AG09309 (cell line): ENCODE results near the gene PLIN4.
"Not testable (repeated sequence)": the region's sequence is repeated elsewhere in the genome, so short reads cannot be mapped to it uniquely, and the experiment has no call there.

Experiments
- DNase-seq: peaks from one replicate; pipeline ENCODE4 v3.0.0-alpha.2; 2010; ENCODE audit warnings: low read depth
- H3K4me3 ChIP-seq: 2 replicates; pipeline ENCODE4 v1.5.1; 2011; ENCODE audit warnings: mild to moderate bottlenecking, low read depth, low read length, moderate library complexity; ENCODE audit not compliant: control insufficient read depth
- TF ChIP-seq, protein P1 (sequence below): IDR thresholded peaks from 2 replicates; pipeline ENCODE4 v1.5.1; 2011; ENCODE audit warnings: mild to moderate bottlenecking, low read depth, low read length, inconsistent platforms; ENCODE audit not compliant: insufficient read depth, control insufficient read depth; ENCODE audit errors: missing control alignments

Gene PLIN4, protein sequence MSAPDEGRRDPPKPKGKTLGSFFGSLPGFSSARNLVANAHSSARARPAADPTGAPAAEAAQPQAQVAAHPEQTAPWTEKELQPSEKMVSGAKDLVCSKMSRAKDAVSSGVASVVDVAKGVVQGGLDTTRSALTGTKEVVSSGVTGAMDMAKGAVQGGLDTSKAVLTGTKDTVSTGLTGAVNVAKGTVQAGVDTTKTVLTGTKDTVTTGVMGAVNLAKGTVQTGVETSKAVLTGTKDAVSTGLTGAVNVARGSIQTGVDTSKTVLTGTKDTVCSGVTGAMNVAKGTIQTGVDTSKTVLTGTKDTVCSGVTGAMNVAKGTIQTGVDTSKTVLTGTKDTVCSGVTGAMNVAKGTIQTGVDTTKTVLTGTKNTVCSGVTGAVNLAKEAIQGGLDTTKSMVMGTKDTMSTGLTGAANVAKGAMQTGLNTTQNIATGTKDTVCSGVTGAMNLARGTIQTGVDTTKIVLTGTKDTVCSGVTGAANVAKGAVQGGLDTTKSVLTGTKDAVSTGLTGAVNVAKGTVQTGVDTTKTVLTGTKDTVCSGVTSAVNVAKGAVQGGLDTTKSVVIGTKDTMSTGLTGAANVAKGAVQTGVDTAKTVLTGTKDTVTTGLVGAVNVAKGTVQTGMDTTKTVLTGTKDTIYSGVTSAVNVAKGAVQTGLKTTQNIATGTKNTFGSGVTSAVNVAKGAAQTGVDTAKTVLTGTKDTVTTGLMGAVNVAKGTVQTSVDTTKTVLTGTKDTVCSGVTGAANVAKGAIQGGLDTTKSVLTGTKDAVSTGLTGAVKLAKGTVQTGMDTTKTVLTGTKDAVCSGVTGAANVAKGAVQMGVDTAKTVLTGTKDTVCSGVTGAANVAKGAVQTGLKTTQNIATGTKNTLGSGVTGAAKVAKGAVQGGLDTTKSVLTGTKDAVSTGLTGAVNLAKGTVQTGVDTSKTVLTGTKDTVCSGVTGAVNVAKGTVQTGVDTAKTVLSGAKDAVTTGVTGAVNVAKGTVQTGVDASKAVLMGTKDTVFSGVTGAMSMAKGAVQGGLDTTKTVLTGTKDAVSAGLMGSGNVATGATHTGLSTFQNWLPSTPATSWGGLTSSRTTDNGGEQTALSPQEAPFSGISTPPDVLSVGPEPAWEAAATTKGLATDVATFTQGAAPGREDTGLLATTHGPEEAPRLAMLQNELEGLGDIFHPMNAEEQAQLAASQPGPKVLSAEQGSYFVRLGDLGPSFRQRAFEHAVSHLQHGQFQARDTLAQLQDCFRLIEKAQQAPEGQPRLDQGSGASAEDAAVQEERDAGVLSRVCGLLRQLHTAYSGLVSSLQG (N-terminal part only)

GRCh38 chr19:4518345-4519171 is at the start of gene PLIN4:
Gene PLIN4, minus strand, starts transcription at chr19:4518486. Its CDS starts 214 bp downstream, at chr19:4518272.
- TF ChIP-seq, protein P1, sequence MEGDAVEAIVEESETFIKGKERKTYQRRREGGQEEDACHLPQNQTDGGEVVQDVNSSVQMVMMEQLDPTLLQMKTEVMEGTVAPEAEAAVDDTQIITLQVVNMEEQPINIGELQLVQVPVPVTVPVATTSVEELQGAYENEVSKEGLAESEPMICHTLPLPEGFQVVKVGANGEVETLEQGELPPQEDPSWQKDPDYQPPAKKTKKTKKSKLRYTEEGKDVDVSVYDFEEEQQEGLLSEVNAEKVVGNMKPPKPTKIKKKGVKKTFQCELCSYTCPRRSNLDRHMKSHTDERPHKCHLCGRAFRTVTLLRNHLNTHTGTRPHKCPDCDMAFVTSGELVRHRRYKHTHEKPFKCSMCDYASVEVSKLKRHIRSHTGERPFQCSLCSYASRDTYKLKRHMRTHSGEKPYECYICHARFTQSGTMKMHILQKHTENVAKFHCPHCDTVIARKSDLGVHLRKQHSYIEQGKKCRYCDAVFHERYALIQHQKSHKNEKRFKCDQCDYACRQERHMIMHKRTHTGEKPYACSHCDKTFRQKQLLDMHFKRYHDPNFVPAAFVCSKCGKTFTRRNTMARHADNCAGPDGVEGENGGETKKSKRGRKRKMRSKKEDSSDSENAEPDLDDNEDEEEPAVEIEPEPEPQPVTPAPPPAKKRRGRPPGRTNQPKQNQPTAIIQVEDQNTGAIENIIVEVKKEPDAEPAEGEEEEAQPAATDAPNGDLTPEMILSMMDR = no peak
- H3K4me3 ChIP-seq = no peak within 1 kb of the TSS
- DNase-seq = no peak

- TF ChIP-seq, protein P1 = peak; percentile 90
- no peak overlapping the region for H3K4me3 ChIP-seq
- DNase-seq = no peak
Measured at GRCh38 chr19:4567584-4568071, 49.3 kb upstream of the PLIN4 start.

DNA sequence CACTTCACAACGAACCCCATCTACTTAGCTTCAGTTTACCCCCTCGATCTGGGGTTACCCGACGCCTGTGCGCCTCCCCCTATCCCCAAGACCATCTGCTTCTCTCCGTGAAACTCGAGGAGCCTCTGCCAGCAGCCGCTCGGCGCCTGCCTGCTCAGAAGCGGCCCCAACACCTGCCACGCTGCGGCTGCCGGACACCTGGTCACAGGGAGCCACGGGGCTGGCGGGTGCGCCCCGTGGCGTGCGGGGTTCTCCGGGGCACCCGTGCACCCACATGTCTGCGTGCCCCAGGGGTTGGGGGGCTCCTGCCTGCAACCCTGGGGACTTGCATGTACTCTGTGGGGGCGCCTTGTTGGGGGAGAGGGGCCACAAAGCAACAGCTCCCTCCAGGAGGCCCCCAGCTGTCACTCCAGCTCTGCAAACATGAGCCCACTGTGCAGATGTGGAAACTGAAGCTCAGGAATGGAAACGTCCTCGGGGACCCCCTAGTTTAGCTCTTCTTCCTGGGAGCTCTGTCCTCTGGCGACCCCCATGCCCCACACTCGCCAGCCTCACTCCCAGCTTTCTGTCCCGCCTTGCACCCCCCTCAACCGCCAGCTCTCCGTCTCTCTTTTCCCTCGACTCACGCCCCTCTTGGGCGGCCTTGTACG is 48.2 kb upstream of the PLIN4 start:
- DNase-seq = no peak
- H3K4me3 ChIP-seq = no peak overlapping the region
- TF ChIP-seq, protein P1 = no peak

GRCh38 chr19:4563562-4563961 is 45.3 kb upstream of the PLIN4 start:
- not testable (repeated sequence) for H3K4me3 ChIP-seq, DNase-seq

- not testable (repeated sequence) for DNase-seq, H3K4me3 ChIP-seq
Measured at GRCh38 chr19:4562085-4562484, 43.8 kb upstream of the PLIN4 start.

DNA sequence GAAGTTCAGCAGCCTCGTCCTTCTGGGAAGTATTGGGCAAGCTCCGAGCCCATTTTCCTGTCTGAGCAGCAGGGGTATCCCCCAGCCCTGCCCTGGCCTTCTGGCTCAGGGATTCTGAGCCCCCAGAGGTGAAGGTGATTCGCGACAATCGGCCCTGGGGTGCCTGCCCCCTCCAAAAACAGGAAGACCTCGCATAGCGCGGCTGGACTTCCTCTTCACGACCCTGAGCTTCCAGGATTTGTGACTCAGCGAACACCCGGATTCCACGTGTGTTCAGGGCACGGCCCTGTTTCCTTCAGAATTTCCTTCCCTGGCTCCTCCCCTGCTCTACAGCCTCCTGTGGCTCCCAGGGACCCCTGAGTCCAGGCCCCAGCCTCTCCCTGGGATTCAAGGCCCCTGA is 41.3 kb upstream of the PLIN4 start, which contains the start of gene SEMA6B:
Gene SEMA6B (minus strand): TSS at position 116 of the 400 bp plus-strand sequence. CDS start 1,227 bp downstream, outside the sequence.
- DNase-seq = no peak
- H3K4me3 ChIP-seq = no peak within 1 kb of the TSS
- TF ChIP-seq, protein P1 = no peak
